Measurements from ENCODE around the gene TRIM72.
"Not testable (repeated sequence)": the region's sequence is repeated elsewhere in the genome, so short reads cannot be mapped to it uniquely, and the experiment has no call there.

TRIM72 gene

DNA sequence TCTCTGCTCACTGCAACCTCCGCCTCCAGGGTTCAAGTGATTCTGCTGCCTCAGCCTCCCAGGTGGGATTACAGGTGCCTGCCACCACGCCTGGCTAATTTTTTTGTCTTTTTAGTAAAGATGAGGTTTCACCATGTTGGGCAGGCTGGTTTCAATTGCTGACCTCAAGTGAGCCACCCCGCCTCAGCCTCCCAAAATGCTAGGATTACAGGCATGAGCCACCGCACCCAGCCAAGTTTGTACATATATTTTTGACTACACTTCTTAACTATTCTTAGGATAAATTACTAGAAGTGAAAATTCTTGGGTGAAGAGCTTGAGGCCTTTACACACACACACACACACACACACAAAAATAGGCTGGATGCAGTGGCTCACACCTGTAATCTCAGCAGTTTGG lies 44.4 kb downstream of the TRIM72 start:
- DNase-seq (ENCODE audit: low read depth) = no peak

GRCh38 chr16:31260136-31260931 lies 46.4 kb downstream of the TRIM72 start:
- DNase-seq (ENCODE audit: low read depth) = no peak

- no peak for DNase-seq (ENCODE audit: low read depth)
These were observed 48.2 kb downstream of the TRIM72 start for GRCh38 chr16:31262084-31262483.

DNA sequence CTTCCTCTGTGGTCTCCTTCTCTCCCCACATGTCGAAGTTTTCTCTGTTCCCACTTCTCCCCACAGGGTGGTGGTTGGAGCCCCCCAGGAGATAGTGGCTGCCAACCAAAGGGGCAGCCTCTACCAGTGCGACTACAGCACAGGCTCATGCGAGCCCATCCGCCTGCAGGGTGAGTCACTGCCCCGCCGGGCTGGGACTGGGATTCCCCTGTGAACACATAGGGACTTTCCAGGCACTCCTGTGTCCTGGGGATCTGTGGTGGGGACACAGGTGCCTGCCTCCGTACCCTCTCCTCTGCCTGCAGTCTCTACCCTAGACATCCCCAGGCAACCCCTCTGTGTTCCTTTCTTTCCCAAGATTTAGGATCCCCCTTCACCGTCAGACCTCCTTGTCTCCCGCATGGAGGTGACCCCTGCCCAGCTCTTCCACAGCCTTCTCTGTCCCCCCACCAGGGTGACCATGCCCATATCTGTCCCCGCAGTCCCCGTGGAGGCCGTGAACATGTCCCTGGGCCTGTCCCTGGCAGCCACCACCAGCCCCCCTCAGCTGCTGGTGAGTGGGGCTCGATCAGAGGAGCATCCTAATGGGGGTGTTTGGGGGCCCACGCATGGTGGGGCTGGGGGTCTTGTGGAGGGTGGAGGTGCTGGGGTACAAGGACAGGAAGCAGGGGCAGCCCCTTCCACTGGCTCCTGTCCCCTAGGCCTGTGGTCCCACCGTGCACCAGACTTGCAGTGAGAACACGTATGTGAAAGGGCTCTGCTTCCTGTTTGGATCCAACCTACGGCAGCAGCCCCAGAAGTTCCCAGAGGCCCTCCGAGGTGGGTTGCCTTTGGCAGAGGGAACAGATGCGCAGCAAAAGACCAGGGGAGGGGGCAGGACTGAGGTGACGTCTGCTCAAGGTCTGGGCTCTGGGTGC lies 51.7 kb downstream of the TRIM72 start:
- no peak for DNase-seq (ENCODE audit: low read depth)

DNA sequence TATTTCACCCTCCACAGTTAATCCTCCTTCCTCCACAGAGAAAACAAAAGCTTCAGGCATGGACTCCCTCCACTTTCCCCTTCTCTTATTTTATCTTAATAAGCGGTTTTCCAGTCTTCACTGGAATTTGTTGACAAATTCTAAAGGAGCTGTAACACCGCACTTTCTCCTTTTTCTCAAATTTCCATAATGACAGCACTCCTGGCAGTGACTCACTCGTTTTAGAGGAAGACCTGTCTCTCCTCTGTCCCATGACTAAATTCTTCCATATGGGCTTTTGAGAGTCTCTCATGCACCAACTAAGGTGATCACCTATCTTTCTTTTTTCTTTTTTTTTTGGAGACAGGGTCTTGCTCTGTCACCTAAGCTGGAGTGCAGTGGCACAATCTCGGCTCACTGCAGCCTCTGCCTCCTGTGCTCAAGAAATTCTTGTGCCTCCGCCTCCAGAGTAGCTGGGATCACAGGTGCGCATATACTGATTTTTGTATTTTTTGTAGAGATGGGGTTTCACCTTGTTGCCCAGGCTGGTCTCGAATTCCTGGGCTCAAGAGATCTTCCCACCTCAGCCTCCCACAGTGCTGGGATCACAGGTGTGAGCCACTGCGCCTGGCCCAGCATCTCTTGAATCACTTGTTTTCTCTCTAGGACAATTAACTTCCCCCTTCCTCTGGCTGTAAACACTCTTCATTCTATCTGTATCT lies 53.6 kb downstream of the TRIM72 start:
- DNase-seq (ENCODE audit: low read depth) = no peak

- DNase-seq (ENCODE audit: low read depth) = no peak
These were observed 54.1 kb downstream of the TRIM72 start for GRCh38 chr16:31268033-31268365.

- no peak for DNase-seq (ENCODE audit: low read depth)
These were observed 55.0 kb downstream of the TRIM72 start for GRCh38 chr16:31268891-31269290.

DNA sequence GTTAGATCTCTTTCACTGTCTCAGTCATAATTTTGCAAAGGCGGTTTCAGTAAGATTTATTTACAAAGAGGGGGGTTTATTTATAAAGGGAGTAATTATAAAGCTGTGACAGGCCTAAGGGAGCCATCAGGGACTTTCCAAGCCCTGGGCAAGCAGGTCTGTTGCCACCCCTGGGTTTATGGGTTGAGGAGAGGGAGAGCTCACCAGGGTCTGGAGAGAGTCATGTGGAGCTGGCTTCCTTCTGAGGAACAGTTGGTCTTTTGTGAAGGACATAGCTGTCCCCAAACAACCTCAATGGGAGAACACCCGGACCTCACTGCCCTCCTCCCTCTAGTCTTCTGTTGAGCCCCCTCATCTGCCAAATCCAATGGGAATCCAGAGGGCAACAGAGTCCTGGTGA lies 55.6 kb downstream of the TRIM72 start:
- no peak for DNase-seq (ENCODE audit: low read depth)

- DNase-seq (ENCODE audit: low read depth) = not testable (repeated sequence)
These were observed 56.1 kb downstream of the TRIM72 start for GRCh38 chr16:31269973-31270372.

DNA sequence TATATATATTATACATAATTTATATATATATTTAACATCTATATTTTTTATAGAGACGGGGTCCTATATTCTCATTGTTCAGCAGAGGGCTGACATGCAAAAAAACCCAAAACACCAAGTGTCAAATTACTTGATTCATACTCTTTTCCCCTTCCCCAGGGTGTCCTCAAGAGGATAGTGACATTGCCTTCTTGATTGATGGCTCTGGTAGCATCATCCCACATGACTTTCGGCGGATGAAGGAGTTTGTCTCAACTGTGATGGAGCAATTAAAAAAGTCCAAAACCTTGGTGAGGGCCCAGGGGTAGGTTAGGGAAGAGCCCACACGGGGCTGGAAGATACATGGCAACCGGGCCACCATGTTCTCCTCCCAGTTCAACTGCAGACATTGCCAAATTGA lies 56.9 kb downstream of the TRIM72 start:
- DNase-seq (ENCODE audit: low read depth) = no peak

DNA sequence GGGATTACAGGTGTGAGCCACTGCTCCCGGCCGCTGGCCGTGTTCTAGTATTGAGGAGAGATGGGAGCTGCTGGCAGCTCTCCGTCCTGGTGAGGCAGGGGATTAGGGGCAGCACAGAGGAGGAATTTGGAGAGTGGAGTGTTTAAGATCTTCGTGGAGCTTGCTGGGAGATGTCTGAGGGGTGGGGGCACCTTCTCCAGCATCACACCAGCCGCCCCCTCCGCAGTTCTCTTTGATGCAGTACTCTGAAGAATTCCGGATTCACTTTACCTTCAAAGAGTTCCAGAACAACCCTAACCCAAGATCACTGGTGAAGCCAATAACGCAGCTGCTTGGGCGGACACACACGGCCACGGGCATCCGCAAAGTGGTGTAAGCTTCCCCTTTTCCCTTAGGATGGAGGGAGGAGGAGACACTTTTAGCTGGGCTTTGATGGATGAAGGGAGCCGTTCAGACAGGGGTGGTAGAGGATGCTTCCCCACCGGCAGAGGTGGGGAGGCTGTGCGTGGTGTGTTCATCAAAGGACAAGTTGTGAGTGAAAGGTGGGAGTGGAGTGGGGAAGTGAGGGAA lies 57.8 kb downstream of the TRIM72 start:
- DNase-seq (ENCODE audit: low read depth) = no peak

- no peak for DNase-seq (ENCODE audit: low read depth)
These were observed 59.3 kb downstream of the TRIM72 start for GRCh38 chr16:31273187-31273586.

GRCh38 chr16:31273676-31274075 lies 59.8 kb downstream of the TRIM72 start:
- no peak for DNase-seq (ENCODE audit: low read depth)

GRCh38 chr16:31274831-31275816 lies 61.2 kb downstream of the TRIM72 start:
- no peak for DNase-seq (ENCODE audit: low read depth)

DNA sequence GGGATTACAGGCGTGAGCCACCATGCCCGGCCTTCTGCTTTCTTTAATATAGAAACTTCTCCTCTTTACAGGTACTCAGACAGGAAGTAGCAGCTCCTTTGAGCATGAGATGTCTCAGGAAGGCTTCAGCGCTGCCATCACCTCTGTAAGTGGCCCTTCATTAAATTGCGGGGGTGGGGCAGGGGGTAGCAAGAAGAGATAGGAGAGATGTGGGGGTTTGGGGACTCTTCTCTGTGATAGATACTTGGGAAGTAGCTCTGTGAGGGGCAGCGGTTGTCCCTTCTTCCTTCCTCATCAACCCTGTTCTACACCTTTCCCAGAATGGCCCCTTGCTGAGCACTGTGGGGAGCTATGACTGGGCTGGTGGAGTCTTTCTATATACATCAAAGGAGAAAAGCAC lies 62.7 kb downstream of the TRIM72 start:
- no peak for DNase-seq (ENCODE audit: low read depth)

- no peak for DNase-seq (ENCODE audit: low read depth)
These were observed 63.8 kb downstream of the TRIM72 start for GRCh38 chr16:31277659-31278260.

DNA sequence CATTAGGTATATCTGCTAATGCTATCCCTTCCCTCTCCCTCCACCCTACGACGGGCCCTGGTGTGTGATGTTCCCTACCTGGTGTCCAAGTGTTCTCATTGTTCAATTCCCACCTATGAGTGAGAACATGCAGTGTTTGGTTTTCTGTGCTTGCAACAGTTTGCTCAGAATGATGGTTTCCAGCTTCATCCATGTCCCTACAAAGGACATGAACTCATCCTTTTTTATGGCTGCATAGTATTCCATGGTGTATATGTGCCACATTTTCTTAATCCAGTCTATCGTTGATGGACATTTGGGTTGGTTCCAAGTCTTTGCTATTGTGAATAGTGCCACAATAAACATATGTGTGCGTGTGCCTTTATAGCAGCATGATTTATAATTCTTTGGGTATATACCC lies 64.9 kb downstream of the TRIM72 start:
- DNase-seq (ENCODE audit: low read depth) = not testable (repeated sequence)

Measured in non-pigmented ciliary epithelial cell (primary cell).